ENCODE measurements around the gene MAT2B. TPM values are rescaled to one million over a fixed set of nuclear protein-coding genes. Genes with fewer than 3 reads are reported as not detected.
A peak's percentile ranks its signal among the peaks of the same experiment; 100 is the strongest.

MAT2B gene
- total RNA-seq, 3 donors from 2014 or later: 53.8 to 67.6 (median 55.2) TPM

DNA sequence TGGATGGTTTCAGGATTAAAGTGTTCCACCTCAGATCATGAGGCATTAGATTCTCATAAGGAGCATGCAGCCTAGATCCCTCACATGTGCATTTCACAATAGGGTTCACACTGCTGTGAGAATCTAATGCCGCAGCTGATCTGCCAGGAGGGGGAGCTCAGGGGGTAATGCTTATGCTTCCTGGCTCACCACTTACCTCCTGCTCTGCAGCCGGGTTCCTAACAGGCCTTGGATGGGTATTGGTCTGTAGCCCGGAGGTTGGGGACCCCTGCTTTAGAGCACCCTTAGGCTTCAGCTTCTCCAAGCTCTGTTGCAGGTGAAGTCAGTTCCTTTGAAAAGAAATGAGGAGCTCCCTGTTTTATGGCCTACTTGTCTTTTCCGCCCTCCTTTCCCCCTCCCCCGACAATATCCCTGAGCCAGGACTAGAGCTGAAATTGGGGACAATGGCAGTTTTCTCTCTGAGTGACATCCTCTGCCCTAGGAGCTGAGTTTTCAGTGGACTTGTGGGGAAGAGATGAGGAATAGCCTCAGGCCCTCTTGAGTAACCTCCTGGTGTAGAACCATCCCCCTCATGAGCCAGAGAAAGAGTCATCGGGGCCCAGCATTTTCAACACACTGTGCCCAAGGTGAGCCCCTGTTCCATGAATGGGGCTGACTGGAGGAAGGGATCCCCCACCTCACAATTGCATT is 16.2 kb upstream of the MAT2B start:
- no peaks in the 10 kb centered on the region for H3K4me1 Mint-ChIP-seq (ENCODE audit: low read depth)
- peak in 1 of 2 donors; percentile 40 for ATAC-seq
- H3K27me3 Mint-ChIP-seq (ENCODE audit: low read depth): no peaks in the 10 kb centered on the region
- no peak for DNase-seq
- H3K4me3 Mint-ChIP-seq: no peak overlapping the region
- H3K9me3 Mint-ChIP-seq: no peaks in the 10 kb centered on the region
- H3K36me3 Mint-ChIP-seq (ENCODE audit: insufficient read depth): no peaks in the 10 kb centered on the region

DNA sequence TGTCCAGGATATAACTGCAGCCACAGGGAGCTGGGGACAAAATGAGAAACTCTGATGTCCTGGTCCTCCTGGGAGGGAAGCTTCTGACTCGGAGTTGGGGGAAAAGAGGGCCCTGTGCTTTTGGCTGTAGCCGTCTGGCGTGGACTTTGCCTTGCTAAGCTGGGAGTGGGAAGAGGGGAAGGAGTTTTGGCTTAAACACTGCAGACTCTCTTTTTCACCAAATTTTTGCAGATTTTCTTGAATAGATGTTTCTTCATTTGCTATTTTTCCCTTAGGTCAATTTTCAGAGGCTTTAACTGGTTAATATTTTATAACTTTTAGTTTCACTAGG is 15.7 kb upstream of the MAT2B start:
- no peak overlapping the region for H3K4me3 Mint-ChIP-seq
- H3K27me3 Mint-ChIP-seq (ENCODE audit: low read depth): no peaks in the 10 kb centered on the region
- DNase-seq (no peak), ATAC-seq (no peak)
- H3K36me3 Mint-ChIP-seq (ENCODE audit: insufficient read depth): no peaks in the 10 kb centered on the region
- no peaks in the 10 kb centered on the region for H3K9me3 Mint-ChIP-seq
- H3K4me1 Mint-ChIP-seq (ENCODE audit: low read depth): no peaks in the 10 kb centered on the region

DNA sequence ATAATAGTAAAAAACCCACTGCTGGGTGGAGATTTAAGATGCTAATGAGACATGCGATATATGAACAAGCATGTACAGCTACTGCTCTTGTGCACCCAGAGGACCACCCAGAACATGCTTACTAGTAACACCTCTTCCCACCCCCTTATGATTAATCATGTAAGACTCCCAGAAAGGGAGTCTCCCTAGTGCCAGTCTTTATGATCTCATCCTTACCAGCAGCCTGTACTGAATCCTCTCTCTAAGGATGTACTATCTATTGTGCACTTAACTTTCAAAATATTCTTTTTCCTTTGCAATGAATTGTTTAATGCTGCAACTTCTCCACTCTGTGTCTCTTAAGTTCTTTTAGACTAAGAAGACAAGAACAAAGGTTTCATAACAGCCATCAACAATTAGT is 9.1 kb upstream of the MAT2B start:
- ATAC-seq (no peak), DNase-seq (no peak)
- Mint-ChIP-seq H3K4me1 (ENCODE audit: low read depth) (no peaks in the 10 kb centered on the region), H3K4me3 (no peak overlapping the region), H3K36me3 (ENCODE audit: insufficient read depth) (no peaks in the 10 kb centered on the region), H3K9me3 (no peaks in the 10 kb centered on the region), H3K27me3 (ENCODE audit: low read depth) (no peaks in the 10 kb centered on the region)

DNA sequence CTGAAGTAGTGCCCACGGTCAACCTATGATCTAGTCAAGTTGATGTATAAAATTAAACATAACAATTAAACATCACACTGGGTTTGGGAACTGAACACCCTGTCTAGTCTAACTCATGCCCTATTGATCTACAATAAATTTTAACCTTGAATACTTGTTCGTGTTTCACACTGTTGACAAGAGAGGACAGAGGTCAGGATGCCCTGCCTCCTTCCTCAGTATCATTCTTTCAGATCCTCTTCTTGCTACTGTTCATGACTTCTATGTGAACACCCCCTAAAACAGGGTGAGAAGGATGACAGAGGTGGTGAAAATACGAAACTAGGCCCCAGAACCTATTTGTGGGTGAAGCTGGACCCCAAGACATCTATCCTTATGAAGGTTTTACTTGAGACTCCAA is 8.1 kb upstream of the MAT2B start:
- H3K4me3 Mint-ChIP-seq: no peak overlapping the region
- DNase-seq: no peak
- no peaks in the 10 kb centered on the region for H3K36me3 Mint-ChIP-seq (ENCODE audit: insufficient read depth)
- no peaks in the 10 kb centered on the region for H3K4me1 Mint-ChIP-seq (ENCODE audit: low read depth)
- no peak for ATAC-seq
- H3K9me3 Mint-ChIP-seq: no peaks in the 10 kb centered on the region
- no peaks in the 10 kb centered on the region for H3K27me3 Mint-ChIP-seq (ENCODE audit: low read depth)

DNA sequence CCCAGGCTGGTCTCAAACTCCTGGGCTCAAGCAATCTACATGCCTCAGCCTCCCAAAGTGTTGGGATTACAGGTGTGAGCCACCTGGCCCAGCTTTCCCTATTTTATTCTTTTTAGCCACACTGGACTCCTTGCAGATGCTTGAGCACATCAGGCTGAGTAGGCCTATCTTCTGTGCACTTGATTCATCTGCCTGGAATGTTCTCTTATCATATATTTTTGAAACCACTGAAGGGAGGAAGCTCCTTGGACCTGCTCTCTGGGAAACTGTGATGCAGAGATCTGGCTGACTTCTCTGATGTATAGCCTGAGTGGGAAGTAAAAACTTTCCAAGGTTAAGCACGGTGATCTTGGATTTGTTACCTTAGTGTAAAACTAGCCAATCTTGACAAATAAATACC is 6.5 kb upstream of the MAT2B start:
- Mint-ChIP-seq H3K27me3 (ENCODE audit: low read depth) (no peaks in the 10 kb centered on the region), H3K4me3 (no peak overlapping the region), H3K4me1 (ENCODE audit: low read depth) (peaks cover 12% of the 10 kb centered on the region), H3K36me3 (ENCODE audit: insufficient read depth) (no peaks in the 10 kb centered on the region), H3K9me3 (no peaks in the 10 kb centered on the region)
- ATAC-seq: no peak
- no peak for DNase-seq

DNA sequence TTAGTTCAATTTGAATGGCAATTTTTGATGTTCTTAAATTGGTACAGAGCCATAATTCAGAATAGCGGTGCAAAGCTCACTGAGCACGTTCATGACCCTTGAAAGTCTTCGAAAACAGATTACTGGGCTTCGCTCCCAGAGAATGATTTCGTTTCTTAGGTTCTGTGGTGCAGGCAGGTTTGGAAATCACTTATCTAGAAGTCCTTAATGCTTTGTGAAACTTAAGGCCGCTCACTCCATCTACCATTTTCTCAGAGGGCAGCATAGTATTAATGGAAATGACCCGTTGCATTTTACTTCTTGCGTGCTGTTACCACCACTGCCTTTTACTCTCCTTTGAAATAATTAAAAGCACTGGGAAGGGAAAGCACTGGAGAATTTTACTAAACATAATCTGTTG is 2.9 kb upstream of the MAT2B start:
- Mint-ChIP-seq H3K9me3 (no peaks in the 10 kb centered on the region), H3K36me3 (ENCODE audit: insufficient read depth) (no peaks in the 10 kb centered on the region), H3K4me1 (ENCODE audit: low read depth) (peaks cover 25% of the 10 kb centered on the region), H3K4me3 (peak overlapping the region; percentile 90), H3K27me3 (ENCODE audit: low read depth) (no peaks in the 10 kb centered on the region)
- DNase-seq (no peak), ATAC-seq (no peak)

DNA sequence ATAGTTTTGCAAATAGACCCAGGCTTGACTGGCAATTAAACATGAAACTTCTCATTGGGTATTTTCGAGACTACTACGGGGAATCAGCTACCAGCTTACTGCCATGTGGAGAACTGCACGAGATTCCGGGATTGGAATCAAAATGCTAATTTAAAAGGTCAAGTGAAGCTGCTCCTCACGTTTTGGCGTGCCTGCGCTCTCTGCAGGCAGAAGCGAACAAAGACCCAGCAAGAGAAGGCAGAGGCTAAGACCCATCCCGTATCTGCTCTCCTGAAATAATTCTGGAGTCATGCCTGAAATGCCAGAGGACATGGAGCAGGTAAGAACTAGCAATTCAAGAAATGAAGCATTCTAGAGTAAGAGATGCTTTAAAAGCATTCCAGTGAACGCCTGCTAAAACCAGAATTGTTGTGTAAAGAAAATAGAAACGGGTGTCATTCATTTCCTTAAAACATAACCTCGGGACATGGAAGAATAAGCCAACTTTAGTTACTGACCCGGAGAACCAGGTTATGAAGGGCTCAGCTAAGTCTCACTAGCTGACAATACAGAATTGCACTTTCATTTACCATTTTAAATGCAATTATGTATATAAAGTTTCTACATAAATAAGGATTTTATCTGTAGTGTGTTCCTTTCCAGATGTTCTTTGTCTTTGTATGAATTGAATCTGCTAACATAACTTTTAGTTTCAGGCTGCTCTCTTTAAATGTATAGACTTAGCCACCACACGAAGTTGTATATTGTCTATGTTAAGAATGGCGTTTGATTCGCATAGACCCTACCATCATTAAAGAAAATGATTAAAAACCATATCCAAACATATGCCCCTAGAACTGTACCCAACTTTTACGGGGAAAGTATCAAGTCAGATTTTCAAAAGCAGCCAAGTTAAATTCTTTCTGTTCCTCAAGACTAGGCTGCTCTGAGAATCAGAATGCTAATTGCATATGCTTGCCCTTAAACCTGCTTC is 2.0 kb upstream of the MAT2B start:
- DNase-seq (peak; percentile 20), ATAC-seq (no peak)
- H3K4me3 Mint-ChIP-seq: peak overlapping the region; percentile 90
- H3K9me3 Mint-ChIP-seq: no peaks in the 10 kb centered on the region
- no peaks in the 10 kb centered on the region for H3K27me3 Mint-ChIP-seq (ENCODE audit: low read depth)
- no peaks in the 10 kb centered on the region for H3K36me3 Mint-ChIP-seq (ENCODE audit: insufficient read depth)
- H3K4me1 Mint-ChIP-seq (ENCODE audit: low read depth): peaks cover 33% of the 10 kb centered on the region

DNA sequence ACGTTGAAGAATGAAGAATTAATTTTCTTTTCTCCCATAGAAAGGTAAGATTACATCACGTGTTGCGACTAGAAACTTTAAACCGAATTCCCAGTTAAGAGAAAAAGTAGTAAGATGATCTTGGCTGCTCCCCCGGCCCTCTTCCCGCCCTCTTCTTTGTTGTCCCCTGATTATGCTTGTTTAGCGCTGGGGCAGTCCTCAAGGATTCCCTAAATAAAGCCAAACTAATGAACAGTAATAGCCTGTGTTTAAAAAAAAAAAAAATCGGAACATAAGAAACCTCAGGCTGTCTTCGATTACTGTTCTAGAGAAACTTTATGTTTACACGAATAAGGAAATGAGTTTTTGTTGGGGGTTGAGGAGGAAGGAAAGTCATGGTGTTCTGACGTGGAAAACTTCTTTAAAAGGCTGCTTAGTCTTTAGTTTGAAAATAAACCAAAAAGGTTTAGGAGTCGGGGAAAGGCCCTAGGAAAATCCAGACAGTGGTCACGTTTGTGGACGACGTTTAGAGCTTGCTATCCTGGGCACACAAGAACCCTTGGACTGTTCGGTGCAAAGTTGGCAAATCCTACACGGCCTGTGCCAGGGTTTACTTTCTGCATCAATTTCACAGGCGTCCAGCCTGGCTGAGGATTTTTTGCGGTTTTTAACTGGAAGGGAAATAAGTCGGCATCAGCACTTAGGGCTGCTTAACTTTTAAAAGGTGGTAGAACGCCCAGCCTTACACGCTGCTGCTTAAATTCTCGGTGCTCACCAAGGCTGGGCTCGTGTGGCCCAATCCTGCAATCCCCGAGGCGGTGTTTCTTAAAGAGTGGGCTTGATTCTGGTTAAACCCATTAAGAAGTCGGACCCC is 1.1 kb upstream of the MAT2B start:
- Mint-ChIP-seq H3K9me3 (no peaks in the 10 kb centered on the region), H3K27me3 (ENCODE audit: low read depth) (no peaks in the 10 kb centered on the region), H3K4me1 (ENCODE audit: low read depth) (peaks cover 42% of the 10 kb centered on the region), H3K36me3 (ENCODE audit: insufficient read depth) (peaks cover 2% of the 10 kb centered on the region), H3K4me3 (peak overlapping the region; percentile 90)
- ATAC-seq (peak; percentile 3 to 11), DNase-seq (peak; percentile 18)

DNA sequence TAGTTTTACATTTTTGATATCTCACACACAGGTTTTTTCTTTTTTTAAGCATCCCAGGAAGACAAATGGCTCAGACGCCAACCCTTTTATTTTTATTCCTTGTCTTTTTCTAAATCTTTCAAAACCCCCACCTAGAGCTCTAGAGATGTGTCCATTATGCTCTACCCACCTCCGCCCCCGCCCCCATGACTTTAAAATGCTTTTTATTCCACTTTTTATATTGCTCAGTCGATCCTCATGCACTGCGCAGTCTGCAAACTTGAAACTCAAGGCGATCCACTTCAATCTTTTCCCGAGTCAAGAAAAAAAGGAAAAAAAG is 411 bp upstream of the MAT2B start:
- Mint-ChIP-seq H3K4me3 (peak overlapping the region; percentile 90), H3K9me3 (no peaks in the 10 kb centered on the region), H3K36me3 (ENCODE audit: insufficient read depth) (peaks cover 2% of the 10 kb centered on the region), H3K4me1 (ENCODE audit: low read depth) (peaks cover 47% of the 10 kb centered on the region), H3K27me3 (ENCODE audit: low read depth) (no peaks in the 10 kb centered on the region)
- ATAC-seq (peak; percentile 0 to 1), DNase-seq (no peak)

DNA sequence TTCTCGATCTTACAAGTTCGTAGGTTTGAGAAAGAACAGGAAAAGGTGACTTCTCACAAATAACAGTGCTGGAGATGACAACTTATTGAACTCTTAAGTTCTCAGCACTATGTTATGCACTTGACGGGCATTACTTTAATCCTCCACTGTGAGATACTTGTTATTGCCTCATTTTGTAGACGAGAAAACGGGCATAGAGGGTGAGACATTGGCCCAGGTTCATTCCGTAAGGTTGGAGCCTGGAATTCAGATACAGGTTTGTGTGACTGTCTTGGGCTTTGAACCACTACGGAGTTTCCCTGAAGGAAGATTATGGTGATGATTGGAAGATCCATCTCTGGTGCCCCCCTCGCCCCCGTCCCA is 657 bp downstream of the MAT2B start:
- Mint-ChIP-seq H3K27me3 (ENCODE audit: low read depth) (no peaks in the 10 kb centered on the region), H3K9me3 (no peaks in the 10 kb centered on the region), H3K4me1 (ENCODE audit: low read depth) (peaks cover 57% of the 10 kb centered on the region), H3K36me3 (ENCODE audit: insufficient read depth) (peaks cover 2% of the 10 kb centered on the region), H3K4me3 (peak overlapping the region; percentile 90)
- ATAC-seq (peak; percentile 53 to 55), DNase-seq (no peak)

DNA sequence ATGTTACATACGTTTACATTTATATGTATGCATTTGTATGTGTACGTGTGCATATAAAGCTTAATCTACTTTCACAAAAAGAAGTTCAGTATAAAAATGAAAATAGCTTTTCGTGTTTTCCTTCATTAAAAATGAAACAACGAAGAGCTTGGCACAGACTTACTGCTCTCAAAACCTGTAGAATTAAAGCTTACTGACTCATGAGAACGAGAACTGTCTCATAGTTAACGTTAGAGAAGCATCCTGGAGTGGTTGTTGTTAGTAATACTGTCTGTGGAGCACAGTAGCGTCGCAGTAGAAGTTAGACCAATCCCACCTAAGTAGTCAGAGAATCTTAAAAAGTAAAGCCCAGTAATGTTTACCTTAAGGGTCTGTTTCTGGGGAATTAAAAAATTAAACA is 1.3 kb downstream of the MAT2B start:
- Mint-ChIP-seq H3K4me3 (peak overlapping the region; percentile 90), H3K4me1 (ENCODE audit: low read depth) (peaks cover 58% of the 10 kb centered on the region), H3K27me3 (ENCODE audit: low read depth) (no peaks in the 10 kb centered on the region), H3K9me3 (no peaks in the 10 kb centered on the region), H3K36me3 (ENCODE audit: insufficient read depth) (peaks cover 2% of the 10 kb centered on the region)
- ATAC-seq (peak; percentile 38 to 46), DNase-seq (no peak)

DNA sequence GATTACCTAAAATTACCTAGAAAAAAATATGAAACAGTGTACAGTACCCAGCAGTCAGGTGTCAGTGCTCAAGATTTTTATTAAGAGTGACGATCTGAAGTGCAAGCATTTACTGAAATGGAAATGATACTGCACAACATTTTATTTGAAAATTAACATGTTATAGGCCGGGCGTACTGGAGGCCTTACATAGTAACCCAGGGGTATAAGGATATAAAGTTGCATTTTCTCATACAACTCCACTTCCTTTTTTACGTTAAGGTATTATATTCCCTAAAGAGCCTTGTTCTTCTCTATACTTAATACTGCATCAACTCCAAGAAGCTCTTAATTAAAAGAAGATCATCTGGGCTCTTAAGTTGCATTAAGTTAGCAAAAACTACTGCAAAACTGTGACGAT is 3.3 kb downstream of the MAT2B start:
- DNase-seq (no peak), ATAC-seq (no peak)
- peaks cover 65% of the 10 kb centered on the region for H3K4me1 Mint-ChIP-seq (ENCODE audit: low read depth)
- peak overlapping the region; percentile 90 for H3K4me3 Mint-ChIP-seq
- no peaks in the 10 kb centered on the region for H3K27me3 Mint-ChIP-seq (ENCODE audit: low read depth)
- no peaks in the 10 kb centered on the region for H3K9me3 Mint-ChIP-seq
- H3K36me3 Mint-ChIP-seq (ENCODE audit: insufficient read depth): peaks cover 13% of the 10 kb centered on the region

DNA sequence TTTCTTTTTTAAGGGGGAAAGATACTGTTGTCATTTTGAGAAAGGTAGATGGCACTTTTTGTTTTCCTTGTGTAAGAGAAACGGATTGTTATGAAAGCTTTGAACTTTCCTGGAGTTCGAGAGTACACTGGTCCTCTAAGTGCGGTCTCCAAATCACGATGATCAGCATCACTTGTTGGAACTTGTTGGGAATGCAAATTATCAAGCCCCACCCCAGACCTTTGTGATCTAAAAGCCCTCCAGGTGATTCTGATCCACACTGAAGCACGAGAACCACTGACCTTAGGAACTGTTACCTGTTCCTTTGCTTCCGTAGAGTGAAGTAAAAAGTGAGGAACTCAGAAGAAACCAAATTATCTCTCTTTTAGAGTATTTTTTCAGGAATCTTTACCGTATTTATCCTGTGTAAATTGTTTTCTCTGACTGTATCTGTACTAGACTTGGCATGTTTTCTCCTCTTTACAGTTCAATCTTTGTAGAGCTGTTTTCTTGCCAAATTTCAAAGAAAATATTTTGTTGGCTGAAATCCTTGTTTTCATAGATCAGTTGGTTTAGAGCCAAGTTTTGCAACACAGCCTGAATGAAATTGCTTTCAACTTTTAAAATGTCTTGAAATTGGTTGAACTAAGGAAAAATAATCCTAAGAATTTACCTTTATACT is 4.0 kb downstream of the MAT2B start:
- DNase-seq (no peak), ATAC-seq (no peak)
- Mint-ChIP-seq H3K36me3 (ENCODE audit: insufficient read depth) (peaks cover 13% of the 10 kb centered on the region), H3K4me1 (ENCODE audit: low read depth) (peaks cover 59% of the 10 kb centered on the region), H3K4me3 (peak overlapping the region; percentile 90), H3K9me3 (no peaks in the 10 kb centered on the region), H3K27me3 (ENCODE audit: low read depth) (no peaks in the 10 kb centered on the region)

DNA sequence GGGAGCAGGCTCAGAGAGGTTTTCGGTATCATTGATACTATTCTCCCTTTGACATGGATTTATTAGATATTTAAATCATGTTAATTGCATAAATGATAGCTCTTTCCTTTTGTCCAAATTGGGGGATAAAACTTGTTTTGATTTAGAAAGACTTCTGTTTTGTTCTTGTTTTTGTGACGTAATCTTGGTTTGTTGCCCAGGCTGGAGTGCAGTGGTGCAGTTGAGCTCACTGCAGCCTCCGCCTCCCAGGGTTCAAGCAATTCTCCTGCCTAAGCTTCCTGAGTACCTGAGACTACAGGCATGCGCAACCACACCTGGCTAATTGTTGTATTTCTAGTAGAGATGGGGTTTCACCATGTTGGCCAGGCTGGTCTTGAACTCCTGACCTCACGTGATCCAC is 7.1 kb downstream of the MAT2B start:
- DNase-seq (no peak), ATAC-seq (no peak)
- peaks cover 25% of the 10 kb centered on the region for H3K36me3 Mint-ChIP-seq (ENCODE audit: insufficient read depth)
- no peaks in the 10 kb centered on the region for H3K27me3 Mint-ChIP-seq (ENCODE audit: low read depth)
- peaks cover 56% of the 10 kb centered on the region for H3K4me1 Mint-ChIP-seq (ENCODE audit: low read depth)
- H3K9me3 Mint-ChIP-seq: no peaks in the 10 kb centered on the region
- H3K4me3 Mint-ChIP-seq: no peak overlapping the region

Data from activated T-cell treated with anti-CD3 and anti-CD28 coated beads, Interleukin-2, amount 50 U/mL, for 4 hours (primary cell).